Stimulated activated CD4-positive, alpha-beta T cell treated with anti-CD3 and anti-CD28 coated beads, Interleukin-4, amount 100 ng/mL, for 48 hours (primary cell): ENCODE data around the gene INMT.

Experiments
- DNase-seq, 2 donors: peaks; one replicate each; pipeline ENCODE4 v3.0.0-alpha.2; 2020; ENCODE audit warnings: low read depth in 2 of 2

Gene INMT

DNA sequence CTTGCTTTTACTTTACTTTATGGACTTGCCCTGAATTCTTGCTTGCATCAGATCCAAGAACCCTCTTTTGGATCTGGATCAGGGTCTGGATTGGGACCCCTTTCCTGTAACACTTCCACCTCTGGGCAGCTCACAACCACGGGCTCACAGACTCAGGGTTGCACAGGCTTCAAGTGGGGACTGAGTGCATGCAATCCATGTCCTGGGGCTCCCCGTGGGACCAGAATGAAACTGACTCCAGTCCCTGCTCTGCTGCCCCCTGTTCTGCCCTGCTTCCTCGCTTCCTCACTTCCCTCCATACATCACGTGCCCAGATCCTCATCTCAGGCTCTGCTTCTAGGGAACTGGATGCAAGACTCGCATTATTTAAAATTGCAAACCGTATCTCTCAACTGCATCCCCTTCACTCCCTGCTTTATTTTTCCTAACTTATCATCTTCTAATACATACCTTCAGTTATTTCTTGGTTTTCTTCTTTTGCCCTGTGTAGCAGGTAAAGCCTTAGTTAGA, 23.3 kb upstream of the INMT start:
- no peak for DNase-seq

DNA sequence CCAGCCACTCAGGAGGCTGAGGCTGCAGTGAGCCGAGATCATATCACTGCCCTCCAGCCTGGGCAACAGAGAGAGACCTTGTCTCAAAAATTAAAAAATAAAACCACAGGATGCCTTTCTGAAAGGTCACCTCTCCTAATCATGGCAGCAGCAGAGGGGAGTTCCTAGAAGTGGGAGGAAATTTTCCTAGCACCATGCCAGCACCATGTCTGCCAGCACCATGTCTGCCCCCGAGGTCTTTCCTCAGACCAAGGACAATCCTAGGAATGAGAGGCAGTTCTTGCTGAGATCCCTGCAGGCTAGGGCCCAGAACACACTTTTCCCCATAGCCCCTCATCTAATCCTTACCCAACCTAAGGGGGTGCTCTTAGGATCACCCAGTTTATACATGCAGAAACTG, 22.3 kb upstream of the INMT start:
- DNase-seq = no peak

DNA sequence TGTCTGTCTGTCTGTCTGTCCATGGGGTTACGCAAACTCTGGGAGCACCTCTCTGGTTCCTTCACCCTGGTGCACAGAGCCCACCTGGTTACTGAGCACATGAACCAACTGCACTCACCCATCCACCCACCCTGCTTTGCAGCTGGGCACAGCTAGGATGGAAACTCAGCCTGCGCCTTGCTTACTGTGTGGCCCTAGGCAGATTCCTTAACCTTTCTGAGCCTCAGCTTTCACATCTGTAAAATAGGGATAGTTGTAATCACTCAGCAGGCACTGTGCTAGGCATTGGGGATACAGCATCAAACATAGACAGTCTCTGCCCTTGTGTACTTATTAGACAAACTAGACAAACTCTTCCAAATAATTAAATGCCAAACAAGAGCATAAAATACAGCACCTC, 21.8 kb upstream of the INMT start:
- DNase-seq = no peak

DNA sequence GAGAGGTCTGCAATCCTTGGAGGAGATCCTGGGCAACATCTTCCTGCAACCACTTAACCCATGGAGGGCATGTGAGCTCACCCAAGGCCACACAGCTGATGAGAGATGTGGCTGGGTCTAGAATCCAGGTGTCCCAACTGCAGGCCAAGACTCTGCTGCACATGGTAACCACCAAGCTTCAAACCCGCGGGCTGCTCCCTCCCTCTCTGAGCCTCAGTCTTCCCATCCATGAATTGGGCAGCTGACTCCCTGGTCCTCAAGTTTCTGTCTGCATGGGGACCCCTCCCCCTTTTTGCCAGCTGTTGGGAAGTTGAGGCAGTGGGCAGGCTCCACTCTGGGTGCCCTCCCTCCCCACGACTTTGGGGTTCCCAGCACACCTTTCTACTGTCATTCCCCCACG, 20.9 kb upstream of the INMT start:
- no peak for DNase-seq

DNA sequence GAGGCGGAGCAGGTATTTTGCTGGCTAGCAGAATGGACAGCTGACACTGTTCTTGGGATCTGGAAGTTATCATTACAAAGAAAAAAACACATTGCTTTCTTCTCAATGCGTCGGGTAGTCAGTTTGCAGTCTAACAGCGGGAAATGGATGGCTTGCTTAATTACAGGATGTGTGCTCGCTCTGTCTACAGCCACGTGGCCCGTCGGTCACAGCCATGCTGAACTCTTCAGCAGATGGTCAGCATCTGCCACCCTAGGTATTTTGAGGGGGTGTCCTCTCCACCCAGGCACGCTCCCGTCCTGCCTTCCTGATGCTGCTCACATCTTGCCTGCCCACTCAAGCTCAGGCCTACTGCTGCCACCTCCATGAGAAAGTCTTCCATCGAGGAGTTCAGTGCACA, 20.4 kb upstream of the INMT start:
- no peak for DNase-seq

DNA sequence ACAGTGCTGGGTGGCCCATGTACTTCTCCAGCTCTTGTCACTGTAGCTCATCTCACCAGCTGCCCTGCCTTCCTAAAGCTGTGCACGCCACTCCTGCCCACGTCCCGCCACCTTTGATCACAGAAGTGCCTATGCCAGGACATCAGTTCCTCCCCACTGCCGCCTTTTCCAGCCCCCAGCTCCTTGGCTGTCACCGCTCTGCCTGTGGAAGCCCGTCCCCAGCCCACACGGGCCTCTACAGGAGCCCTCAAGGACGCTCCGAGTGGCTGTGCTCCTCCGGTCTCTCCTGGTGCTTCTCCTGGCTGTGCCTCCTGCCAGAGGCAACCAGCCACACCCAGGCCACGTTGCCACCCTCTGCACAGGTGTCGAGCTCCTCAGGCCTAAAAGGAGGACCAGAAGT, 19.3 kb upstream of the INMT start:
- no peak for DNase-seq

DNA sequence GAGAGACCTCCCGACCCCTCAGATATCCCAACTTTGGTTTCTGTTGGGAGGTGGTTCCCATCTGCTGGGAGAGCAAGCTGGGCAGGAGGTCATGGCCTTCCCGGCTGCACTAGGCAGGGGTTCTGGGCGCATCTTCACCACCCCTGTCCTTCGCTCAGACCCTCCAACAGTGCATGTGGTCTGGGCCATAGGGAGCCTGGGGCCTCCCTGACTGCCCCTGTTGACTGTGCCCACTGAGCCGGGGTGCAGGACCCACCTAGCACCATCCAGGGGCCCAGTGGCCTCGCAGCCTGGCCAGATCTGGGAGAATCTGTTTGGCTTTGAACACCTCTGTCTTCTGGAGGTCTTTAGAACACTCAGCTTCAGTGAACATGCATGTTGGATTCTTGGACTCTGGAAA, 18.7 kb upstream of the INMT start:
- DNase-seq = no peak

DNA sequence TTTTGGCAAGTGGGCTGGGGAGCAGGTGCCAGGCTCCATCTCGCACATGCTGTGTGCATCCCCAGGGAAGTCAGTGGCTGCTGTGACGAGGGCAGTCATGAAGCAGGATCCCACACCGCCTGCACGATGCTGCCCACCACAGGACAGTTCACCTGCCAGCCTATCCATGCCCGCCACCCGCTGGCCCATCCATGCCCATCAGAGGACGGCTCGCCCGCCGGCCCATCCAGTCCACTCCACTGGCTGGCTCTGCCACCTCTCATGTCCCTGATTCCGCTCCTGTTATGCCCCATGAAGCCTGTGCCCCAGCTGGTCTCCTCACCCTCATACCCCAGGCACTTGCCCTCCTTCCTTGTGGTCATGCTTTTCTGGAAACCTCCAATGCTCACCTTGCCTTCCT, 18.2 kb upstream of the INMT start:
- DNase-seq = no peak

DNA sequence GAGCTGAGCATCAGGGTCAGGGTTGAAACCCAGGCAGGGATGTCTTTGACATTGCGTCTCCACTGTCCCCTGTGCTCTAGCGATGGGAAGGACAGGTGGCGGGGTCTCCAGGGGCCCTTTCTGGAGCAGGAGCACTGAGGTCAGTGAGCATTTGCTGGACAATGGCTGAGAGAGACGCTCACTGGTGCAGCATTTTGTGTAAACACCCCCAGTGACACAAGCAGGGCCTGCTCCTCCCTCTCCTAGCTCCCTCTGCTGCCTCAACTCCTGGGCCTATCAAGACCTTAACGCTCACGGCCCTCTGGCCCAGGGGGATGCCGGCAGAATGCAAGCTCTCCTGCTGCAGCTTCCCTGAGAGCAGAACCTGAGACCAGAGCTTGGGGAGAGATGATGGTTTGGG, 17.4 kb upstream of the INMT start:
- DNase-seq = no peak

DNA sequence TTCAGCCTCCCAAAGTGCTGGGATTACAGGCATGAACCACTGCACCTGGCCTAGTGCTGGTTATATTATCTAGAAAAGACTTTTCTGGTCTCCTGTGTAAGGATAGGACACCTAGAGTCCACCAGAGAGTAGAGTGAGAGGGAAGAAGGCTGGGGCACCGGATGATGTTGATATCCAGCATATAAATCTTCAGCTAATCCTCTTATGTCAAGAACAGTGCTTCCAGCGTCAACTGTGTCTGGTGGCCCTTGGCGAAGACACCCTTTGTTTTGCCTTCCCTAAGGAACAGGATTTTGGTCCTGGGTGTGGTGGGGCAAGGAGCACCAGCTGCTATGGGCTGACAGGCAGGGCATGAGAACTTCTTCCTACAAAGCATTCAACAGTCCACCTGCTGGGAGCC, 16.3 kb upstream of the INMT start:
- DNase-seq = no peak

DNA sequence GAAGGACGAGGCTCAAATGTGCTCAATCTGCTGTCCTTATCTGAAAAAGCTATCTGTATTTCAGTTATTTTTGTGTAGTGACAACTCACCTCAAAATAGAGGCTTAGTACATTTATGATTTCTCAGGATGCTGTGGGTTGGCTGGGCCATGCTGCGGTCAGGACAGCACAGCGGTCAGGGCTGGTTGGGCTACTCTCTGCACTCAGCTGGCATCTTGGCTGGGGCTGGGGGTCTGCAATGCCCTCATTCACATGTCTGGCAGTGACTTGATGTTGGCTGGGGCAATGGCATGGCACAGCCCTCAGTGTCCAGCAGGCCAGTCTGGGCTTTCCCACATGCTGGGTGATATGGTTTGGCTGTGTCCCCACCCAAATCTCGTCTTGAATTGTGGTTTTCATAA, 15.6 kb upstream of the INMT start:
- no peak for DNase-seq

DNA sequence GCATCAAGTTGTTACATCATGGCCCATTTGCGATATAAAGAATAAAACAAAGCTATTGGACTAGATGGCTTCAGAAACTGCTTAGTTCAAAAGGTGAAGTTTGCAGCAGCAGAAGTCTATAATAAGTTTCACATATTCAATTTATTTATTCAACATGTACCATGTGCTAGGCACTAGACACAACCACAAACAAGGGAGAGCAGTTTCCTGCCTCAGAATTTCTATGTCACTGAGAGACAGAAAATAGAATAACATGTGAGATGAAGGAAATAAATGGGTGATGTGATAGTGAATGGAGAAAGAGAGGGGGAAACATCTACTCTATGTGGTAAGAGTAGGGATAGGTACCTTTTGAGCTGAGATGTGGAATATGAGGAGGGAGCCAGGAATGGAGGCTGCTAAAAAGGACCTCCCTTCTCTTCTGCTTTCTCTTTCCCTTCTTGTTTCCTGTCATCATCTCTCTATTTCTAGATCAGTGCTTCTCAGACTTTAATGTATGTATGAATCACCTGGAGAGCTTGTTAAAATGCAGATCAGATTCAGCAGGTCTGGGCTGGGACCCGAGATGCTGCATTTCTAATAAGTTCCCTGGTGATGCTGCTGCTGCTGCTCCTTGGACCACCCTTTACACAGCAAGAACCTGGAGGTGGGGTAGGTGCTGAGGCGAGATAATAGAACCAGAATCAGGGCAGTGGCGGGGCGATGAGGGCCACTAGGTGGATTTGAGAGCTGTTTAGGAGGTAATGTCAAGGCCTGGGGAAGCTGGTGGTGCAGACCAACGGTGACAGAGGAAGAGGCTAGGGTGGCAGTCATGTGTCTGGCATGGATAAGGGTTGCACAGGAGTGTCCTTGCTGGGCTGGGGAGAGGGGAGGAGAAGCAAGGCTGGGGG, 13.7 kb upstream of the INMT start:
- no peak for DNase-seq

DNA sequence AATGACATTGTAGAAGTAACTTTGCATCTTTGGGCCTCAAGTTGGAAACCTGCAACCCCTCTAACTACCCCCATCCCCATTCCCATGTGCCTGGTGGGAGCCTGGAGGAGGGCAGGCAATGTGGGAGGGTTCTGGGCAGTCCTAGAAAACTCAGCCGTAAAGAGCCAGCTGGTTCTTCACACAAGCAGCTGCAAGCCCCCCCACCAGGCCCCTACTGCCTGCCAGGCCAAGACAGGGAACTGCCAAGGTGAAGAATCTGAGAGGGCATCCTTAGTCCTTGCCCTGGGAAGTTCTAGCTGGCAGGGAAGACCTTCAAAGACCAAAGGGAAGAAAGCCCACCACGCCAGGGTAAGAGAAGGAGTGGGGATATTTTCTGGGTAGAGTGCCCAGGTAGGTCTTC, 12.2 kb upstream of the INMT start:
- DNase-seq = no peak

DNA sequence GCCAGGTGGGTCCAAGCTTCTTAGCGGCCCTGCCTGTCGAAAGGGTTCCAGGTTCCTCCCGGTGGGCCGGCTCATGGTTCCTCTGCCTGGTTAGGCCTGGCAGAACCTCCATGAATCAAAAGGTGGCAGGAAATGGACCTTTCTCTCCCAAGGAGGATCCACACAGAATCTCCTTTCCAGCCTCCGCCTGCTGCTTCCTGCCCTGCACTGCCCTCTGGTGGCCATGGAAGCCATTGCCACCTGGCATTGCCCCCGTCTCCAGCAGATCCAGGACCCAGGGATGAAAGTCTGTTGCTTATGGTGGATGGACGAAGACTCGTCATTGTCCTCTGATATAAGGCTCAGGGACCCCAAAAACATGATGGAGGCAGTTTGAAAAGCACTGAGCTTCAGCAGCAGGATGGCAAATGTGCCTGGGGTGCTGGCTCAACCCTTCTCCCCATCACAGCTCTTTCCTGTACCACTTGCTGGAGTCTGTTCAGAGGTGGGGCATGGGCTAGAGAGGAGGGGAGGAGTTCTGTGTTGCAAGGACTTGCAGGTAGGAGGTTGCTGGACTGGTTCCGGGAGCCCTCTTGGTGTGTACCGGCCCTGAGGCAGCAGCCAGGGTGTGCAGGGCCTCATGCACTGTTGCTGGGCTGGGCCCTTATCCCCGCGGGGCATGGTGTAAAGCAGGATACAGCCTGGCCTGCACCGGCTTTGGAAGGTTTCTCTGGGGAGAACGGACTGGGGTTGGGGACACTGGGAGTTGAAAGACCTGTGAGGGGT, 11.3 kb upstream of the INMT start:
- DNase-seq = peak; percentile 66 to 80

DNA sequence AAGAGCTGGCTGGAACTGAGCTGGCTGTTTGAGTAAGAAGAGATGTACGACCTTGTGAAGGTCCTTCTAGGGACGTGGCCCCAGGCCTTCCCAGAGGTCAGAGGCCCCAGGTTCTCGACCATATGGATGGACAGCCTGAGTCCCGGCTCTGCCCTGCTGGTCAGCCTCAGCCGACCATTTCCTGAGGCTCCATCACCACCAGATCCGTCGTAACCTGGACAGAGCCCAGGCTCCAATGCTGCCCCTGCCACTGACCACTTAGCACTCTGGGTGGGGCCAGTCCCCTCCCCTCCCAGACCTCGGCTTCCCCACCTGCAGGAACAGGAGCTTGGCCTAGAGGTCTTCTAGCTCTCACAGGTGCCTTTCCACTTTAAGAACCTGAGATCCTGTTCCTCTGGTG, 10.6 kb upstream of the INMT start:
- no peak for DNase-seq

DNA sequence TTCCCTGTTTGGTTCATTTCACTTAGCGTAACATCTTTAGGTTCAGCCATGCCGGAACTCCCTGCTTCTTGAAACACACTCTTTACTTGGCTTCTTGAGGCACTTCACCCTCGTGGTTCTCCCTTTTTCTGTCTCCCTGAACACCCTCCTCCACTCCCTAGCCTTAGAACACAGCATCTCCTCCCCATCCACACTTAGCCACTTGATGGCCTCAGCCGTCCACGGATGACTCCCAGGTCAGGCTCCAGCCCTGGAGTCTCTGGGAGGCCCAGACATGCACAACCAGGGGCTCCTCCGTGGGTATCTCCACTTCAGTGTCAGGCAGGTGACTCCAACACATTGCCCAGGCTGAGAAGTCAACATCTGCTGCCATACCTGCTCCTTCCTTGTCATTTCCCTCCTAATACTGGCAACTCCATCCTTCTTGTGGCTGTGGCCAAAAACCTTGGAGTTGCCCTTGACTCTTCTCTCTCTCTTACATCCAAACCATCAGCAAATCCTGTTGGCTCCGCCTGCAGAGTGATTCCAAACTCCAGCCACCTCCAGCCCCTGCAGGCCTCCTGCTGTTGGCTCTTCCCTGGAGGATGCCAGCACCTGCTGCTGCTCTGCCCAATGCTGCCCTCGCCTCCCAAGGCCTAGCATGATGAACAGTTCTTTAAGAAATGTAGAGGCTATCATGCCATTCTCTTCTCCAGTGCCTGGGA, 8.4 kb upstream of the INMT start:
- no peak for DNase-seq

DNA sequence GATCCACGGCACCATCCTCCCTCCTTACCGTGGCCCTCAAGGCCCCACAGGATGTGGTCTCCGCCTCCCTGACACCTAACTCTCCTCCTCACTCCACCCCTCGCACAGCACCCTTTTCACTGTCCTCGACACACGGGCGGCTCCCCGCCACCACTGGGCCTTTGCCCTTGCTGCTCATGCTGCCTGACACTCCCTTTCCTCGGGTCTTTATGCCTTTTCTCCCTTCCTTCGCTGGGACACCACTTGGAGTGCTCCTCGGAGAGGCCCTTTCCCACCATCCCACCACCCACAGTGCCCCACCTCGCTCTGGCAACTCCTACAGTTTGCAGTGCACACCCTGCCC, 7.9 kb upstream of the INMT start:
- DNase-seq = no peak

DNA sequence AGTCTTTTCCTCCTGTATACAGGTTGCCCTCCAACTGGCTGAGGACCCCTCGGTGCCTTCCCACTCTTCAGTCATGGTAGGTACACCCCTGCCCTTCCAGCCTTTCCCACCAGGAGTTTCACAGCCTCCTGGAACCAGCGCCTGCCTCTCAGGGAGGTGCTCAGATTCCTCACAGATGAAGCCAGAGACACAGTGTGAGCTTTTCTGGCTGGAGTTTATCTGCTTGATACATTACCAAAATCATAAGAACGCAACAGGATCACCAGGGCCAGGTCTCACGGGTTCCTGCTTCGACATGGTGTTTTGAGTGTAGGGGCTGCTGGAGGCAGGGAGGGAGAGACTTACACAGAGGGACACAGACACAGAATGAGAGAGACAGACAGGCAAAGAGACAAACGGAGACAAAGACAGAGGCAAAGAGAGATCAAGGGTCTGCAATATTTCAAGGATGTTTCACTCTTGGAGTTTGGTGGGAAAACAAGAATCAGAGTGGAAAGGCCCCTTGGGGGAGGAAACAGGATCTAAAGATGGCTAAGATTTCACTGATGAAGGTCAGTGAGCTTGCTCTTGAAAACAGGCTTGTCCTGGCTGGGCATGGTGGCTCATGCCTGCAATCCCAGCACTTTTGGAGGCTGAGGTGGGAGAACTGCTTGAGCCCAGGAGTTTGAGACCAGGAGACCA, 6.5 kb upstream of the INMT start:
- no peak for DNase-seq

DNA sequence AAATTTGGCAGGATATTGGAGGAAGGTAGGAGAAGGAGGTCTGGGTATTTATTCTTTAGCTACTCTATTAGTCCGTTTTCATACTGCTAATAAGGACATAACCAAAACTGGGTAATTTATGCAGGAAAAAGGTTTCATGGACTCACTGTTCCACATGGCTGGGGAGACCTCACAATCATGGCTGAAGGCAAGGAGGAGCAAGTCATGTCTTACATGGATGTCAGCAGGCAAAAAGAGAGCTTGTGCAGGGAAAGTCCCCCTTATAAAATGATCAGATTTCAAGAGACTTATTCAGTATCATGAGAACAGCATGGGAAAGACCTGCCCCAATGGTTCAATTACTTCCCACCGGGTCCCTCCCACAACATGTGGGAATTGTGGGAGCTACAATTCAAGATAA, 1.9 kb upstream of the INMT start:
- no peak for DNase-seq

DNA sequence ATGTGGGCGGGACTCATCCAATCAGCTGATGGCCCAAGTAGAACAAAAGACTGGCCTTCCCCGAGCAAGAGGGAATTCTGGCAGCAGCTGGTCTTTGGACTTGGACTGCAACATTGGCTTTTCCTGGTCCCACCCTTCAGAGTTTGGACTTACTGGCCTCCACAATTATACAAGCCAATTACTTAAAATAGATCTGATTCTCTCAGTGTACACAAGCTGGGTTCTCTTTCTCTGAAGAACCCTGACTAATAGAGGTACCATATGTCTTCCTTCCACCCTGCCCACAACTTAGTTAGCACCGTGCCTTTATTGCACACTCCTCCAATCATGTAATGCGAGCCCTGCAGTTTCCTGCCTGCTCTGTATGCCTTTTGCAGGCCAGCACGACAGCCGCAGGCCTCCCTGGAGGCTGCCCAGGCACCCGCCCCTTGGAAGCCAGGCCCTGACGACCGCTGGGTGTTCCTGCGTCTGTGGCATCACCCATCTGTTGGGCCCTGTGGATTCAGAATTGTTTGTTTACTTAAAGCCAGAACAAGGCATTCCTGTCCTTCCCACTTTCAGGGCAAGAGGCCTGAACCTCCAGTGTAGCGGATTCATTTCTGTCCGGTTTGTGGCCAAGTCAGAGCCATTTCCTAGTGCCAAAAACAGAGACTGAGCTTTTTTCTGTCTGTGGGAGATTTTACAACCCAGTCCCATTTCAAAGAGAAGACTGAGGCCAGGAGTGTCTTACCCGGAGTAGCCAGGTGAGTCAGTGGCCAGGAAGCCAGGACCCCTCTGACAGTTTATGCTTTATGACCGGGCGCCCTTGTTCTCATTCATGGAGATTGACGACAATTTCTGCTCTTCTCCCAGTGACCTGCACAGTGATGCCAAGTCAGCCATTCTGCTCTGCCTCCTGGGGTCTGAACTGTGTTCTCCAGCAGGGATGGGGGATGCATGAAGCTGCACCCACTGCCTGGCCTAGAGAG, 968 bp upstream of the INMT start:
- DNase-seq = no peak

DNA sequence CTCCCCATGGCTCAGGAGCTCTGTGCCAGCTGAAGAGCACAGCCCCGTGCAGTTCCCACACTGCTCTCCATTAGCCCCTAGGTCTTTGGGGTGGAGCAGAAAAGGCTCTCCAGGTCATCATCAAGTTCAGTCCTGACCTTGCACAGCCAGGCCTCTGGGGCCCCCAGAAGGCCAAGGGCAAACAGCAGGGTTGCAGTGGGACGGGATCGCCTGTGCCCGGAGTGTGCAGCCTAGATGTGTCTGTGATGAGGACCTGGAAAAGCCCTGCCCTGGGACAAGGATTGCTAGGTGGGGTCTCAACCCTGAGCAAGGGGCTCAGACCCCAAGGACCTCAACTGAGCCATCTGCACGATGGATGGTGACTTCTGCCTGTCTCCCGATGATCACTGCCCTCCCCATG, 549 bp downstream of the INMT start:
- no peak for DNase-seq
